GM21367 (cell line): Measurements from ENCODE around the gene CNGB1.
A peak's percentile ranks its signal among the peaks of the same experiment; 100 is the strongest.
"Not testable (repeated sequence)": the region's sequence is repeated elsewhere in the genome, so short reads cannot be mapped to it uniquely, and the experiment has no call there.

Experiments used
- ATAC-seq: cut with Tn5 transposase; IDR thresholded peaks from one replicate; pipeline ENCODE4 v1.9.1; 2021; ENCODE audit not compliant: unreplicated experiment

CNGB1 gene

GRCh38 chr16:57997528-57998265 is 26.8 kb upstream of the CNGB1 start:
- ATAC-seq = no peak

GRCh38 chr16:57997176-57997527 is 26.2 kb upstream of the CNGB1 start:
- ATAC-seq = no peak

GRCh38 chr16:57996406-57997175 is 25.7 kb upstream of the CNGB1 start:
- no peak for ATAC-seq

- ATAC-seq = no peak
Measured at GRCh38 chr16:57995721-57996405, 24.9 kb upstream of the CNGB1 start.

GRCh38 chr16:57994778-57995177 is 23.9 kb upstream of the CNGB1 start:
- no peak for ATAC-seq

GRCh38 chr16:57994361-57994760 is 23.4 kb upstream of the CNGB1 start:
- no peak for ATAC-seq

- no peak for ATAC-seq
Measured at GRCh38 chr16:57993897-57994296, 23.0 kb upstream of the CNGB1 start.

- ATAC-seq = no peak
Measured at GRCh38 chr16:57993438-57993837, 22.5 kb upstream of the CNGB1 start.

- ATAC-seq = no peak
Measured at GRCh38 chr16:57992084-57992483, 21.2 kb upstream of the CNGB1 start.

GRCh38 chr16:57991551-57992059 is 20.7 kb upstream of the CNGB1 start:
- ATAC-seq = no peak

GRCh38 chr16:57988929-57989328 is 18.0 kb upstream of the CNGB1 start:
- no peak for ATAC-seq

GRCh38 chr16:57987441-57988177 is 16.7 kb upstream of the CNGB1 start:
- ATAC-seq = no peak

GRCh38 chr16:57986196-57986595 is 15.3 kb upstream of the CNGB1 start:
- ATAC-seq = no peak

GRCh38 chr16:57985204-57986181 is 14.6 kb upstream of the CNGB1 start:
- peak; percentile 20 for ATAC-seq

GRCh38 chr16:57984443-57985203 is 13.7 kb upstream of the CNGB1 start:
- peak; percentile 67 for ATAC-seq

- ATAC-seq = no peak
Measured at GRCh38 chr16:57982385-57982784, 11.5 kb upstream of the CNGB1 start.

- ATAC-seq = no peak
Measured at GRCh38 chr16:57981636-57982035, 10.7 kb upstream of the CNGB1 start.

GRCh38 chr16:57979006-57979585 is 8.2 kb upstream of the CNGB1 start:
- no peak for ATAC-seq

- ATAC-seq = not testable (repeated sequence)
Measured at GRCh38 chr16:57978070-57978465, 7.1 kb upstream of the CNGB1 start.
